NCI-H2171 treated with DMSO at 0.1 percent for 48 hours (cell line): ENCODE data around the gene MRPL37.
"Not testable (repeated sequence)": the region's sequence is repeated elsewhere in the genome, so short reads cannot be mapped to it uniquely, and the experiment has no call there.

Experiments used
- DNase-seq: peaks from one replicate; lab custom pipeline; 2025; lab: John Stamatoyannopoulos, UW

Gene MRPL37

GRCh38 chr1:54172614-54173599 is 27.1 kb upstream of the MRPL37 start:
- no peak for DNase-seq

GRCh38 chr1:54173681-54174080 is 26.3 kb upstream of the MRPL37 start:
- DNase-seq: no peak

GRCh38 chr1:54174106-54174505 is 25.9 kb upstream of the MRPL37 start:
- no peak for DNase-seq

- no peak for DNase-seq
Measured at GRCh38 chr1:54176621-54177327, 23.2 kb upstream of the MRPL37 start.

- no peak for DNase-seq
Measured at GRCh38 chr1:54177726-54178125, 22.2 kb upstream of the MRPL37 start.

- DNase-seq: no peak
Measured at GRCh38 chr1:54178296-54179070, 21.5 kb upstream of the MRPL37 start.

GRCh38 chr1:54180701-54181360 is 19.1 kb upstream of the MRPL37 start:
- peak; percentile 41 for DNase-seq

- DNase-seq: no peak
Measured at GRCh38 chr1:54186056-54186455, 13.9 kb upstream of the MRPL37 start.

GRCh38 chr1:54188291-54188690 is 11.7 kb upstream of the MRPL37 start:
- no peak for DNase-seq

GRCh38 chr1:54190526-54190925 is 9.4 kb upstream of the MRPL37 start:
- DNase-seq: no peak

- no peak for DNase-seq
Measured at GRCh38 chr1:54191525-54191924, 8.4 kb upstream of the MRPL37 start.

- no peak for DNase-seq
Measured at GRCh38 chr1:54193453-54193852, 6.5 kb upstream of the MRPL37 start.

- peak; percentile 69 for DNase-seq
Measured at GRCh38 chr1:54199151-54199764, 709 bp upstream of the MRPL37 start.

- DNase-seq: peak; percentile 7
Measured at GRCh38 chr1:54200519-54200997, 591 bp downstream of the MRPL37 start.

GRCh38 chr1:54204199-54204598 is 4.2 kb downstream of the MRPL37 start:
- no peak for DNase-seq

- DNase-seq: no peak
Measured at GRCh38 chr1:54207287-54207686, 7.3 kb downstream of the MRPL37 start.

GRCh38 chr1:54207896-54208295 is 7.9 kb downstream of the MRPL37 start:
- DNase-seq: not testable (repeated sequence)

- no peak for DNase-seq
Measured at GRCh38 chr1:54212872-54213271, 12.9 kb downstream of the MRPL37 start.

GRCh38 chr1:54215523-54215922 is 15.6 kb downstream of the MRPL37 start:
- DNase-seq: no peak

- no peak for DNase-seq
Measured at GRCh38 chr1:54218883-54219687, 19.1 kb downstream of the MRPL37 start.
